NCI-H2107 (cell line): Measurements from ENCODE around the gene ERICH3.
"Not testable (repeated sequence)": the region's sequence is repeated elsewhere in the genome, so short reads cannot be mapped to it uniquely, and the experiment has no call there.

ENCODE experiments used
- DNase-seq: peaks from one replicate; lab custom pipeline; 2025; lab: John Stamatoyannopoulos, UW

Gene ERICH3

DNA sequence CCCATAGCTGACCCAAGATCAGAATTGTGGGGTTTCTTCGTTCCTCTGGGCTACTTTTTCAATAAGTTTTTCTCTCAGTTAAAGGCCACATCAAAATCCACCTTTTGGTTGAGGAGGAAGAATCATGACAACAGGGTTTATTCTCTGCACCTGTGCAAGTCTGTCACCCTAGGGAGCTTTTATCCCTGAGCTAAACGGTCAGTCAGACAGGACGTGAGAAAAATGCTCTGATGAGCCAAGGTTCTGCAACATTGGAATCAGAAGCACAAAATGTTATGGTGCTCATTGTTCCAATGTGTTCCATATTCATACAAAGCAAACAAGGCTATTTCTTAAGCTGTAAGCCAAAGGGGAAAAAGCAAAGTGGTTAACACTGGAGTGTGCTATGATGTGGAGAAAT is 7.4 kb upstream of the ERICH3 start:
- no peak for DNase-seq

DNA sequence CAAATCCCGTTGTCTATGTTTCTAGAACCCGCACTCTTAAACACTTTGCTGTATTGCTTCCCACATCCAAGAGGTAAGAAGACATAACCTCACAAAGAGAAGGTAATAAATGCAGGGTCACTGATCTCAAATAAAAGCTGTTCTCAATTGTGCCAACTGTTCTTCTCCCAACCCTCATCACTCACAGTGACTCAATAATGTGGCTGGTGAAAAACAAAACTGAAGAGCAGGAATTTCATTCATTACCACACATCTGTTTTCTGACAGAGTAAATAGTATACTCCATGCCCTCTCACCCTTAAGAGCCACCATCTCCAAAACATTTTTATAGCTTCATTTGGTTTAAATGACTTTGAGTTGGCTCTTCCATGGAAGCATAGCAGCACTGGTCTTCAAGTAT is 6.2 kb upstream of the ERICH3 start:
- no peak for DNase-seq

DNA sequence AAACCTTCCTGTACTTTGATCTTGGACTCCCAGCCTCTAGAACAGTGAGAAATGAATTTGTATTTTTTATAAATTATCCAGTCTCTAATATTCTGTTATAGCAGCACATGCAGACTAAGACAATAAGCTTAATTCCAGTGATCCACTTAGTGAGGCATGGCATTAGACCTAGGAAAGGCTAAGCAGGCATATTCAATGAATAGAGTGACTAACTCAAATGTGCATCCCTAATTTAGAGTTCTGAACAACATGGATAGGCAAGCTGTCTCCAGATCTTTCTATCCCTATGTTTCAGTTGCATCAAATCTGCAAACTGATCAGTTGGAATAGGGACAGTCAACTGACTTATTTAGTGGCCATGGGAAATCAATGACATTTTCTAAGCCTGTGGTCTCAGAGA is 4.3 kb upstream of the ERICH3 start:
- no peak for DNase-seq

DNA sequence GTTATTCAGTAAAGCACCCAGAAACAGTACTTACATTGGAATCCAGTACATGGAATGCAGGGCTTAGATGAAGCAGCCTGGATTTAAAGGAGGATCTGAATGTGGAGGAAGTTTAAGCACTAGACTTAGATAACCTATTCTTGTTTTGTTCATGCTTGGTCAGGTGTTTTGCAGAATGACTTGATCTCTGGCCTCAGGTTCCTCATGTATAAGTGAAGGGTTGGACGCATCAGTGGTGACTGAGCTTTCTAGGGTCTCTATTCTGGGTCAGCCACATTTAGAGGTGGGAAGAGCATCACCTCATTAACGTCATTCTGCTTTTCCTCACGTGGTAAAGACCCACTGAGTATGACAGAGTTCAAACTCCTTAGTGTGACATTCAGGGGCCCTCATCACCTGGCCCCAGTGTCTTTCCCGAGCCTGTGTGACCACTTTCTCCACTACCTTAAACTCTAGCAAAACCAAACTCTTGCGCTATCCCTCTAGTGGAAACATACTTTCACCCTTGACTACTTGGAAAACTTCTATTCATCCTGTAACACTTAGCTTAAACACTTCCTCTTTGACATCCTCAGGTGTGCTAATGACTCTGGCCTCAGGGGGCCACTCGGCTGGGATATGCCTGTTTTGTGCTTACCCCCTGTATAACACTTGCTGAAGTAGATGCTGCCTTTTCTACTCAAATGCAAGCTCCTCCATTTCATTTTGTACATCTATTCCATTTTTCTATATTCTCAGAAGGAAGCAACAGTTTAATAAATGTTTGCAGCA is 871 bp upstream of the ERICH3 start:
- no peak for DNase-seq

DNA sequence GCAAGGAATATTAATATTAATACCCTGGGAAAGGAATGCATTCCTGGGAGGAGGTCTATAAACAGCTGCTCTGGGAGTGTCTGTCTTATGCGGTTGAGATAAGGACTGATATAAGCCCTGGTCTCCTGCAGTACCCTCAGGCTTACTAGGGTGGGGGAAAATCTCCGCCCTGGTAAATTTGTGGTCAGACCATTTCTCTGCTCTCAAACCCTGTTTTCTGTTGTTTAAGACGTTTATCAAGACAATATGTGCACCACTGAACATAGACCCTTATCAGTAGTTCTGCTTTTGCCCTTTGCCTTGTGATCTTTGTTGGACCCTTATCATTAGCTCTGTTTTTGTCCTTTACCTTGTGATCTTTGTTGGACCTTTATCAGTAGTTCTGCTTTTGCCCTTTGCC is 2.7 kb downstream of the ERICH3 start:
- not testable (repeated sequence) for DNase-seq

DNA sequence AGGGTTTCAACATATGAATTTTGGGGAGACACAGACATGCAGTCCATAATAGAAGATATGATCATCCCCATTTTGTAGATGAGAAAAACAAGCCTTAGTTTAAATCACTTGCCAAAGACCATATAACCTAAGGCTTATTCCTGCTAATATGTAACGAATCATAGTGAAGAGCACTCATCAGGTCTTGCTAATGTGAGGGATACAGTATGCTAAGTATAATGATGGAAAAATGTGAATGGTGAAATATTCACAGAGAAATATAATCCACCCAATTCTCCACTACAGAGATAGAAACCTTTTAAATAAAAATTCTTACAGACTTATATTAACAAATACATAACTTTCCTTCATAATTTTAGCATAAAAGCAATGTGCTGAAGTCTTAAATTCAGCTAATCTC is 18.9 kb downstream of the ERICH3 start:
- DNase-seq, result no peak

DNA sequence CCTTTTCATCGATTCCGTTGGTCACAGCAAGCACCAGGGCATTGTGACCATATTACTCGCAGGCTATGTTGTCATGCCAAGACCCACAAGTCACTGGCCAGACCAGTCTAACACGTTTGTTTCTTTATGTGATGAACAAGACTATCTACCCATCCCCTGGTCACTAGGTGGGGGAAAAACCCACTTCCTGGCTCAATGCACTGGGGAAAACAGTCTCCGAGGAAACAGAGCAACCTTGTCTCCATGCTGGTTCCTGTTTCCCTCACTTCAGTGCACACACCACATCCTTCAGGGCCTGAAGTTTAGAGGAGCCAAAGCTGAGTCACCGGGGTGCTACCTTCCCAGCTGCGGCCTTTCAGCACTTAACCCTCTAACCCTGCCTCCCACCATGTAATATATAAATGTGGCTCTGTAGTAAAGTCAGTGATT is 20.9 kb downstream of the ERICH3 start:
- no peak for DNase-seq

DNA sequence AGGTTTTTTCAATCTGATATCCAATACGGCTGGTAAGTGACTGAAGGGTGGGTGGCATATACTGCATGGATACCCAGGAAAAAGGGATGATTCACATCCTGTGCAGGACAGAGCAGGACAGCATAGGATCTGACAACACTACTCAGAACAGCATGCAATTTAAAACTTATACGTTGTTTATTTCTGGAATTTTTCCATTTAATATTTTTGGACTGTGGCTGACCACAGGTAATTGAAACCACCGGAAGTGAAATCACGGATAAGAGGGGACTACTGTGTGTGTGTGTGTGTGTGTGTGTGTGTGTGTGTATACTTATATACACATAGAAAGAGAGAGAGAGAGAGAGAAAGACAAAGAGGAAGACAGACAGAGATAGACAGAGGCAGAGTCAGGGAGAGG is 23.0 kb downstream of the ERICH3 start:
- no peak for DNase-seq

DNA sequence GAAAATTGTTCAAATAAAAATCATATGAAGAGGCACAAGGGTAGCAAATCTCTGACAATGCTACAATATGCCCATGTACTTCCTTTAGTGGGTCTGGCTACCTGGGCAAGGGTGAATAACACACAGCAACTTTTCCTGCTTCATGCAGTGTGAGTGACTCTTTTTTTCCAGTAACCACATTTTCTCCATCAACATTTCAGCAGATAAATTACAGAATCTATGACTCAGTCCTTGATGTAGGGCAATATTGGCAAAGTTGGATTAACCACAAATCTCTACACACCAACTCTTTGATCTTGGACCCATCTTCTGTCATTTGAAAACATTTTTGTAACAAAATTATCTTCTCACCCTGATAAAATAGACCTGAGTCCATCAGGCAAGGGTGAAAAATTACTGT is 31.7 kb downstream of the ERICH3 start:
- no peak for DNase-seq

DNA sequence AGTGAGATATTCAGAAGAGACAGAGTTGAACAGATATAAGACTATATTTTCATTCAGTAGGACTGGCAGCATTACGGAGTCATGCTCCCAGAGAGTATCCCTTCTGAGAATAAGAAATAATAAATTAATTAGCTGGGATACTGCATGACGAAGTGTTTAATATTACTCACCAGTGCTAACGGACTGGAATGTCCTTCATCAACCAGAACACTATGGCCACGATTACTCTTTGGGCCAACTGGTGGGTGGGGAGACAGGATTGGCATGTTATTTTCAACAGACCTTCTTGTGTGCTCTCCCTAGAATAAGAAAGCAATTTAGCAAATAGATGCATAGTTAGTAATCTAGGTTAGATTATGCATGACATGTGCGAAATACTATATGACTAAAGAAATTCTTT is 32.4 kb downstream of the ERICH3 start:
- no peak for DNase-seq

DNA sequence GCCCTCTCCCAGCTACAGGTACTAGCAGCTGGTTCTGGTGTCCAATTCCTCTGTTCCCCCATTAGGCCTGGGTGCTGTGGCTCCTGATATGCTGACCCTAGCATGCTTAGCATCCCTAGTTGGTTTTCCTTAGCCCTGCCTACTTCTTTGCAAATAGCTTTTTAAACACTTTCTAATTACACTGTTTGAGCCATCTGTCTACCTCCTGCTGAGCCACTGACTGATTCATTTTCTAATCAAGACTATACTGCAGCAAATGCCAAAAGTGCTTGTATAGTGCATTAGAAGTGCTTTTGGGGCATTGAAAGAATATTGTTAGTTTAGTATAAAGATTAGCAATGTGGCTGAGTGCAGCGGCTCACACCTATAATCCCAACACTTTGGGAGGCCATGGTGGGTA is 36.3 kb downstream of the ERICH3 start:
- DNase-seq, result no peak

DNA sequence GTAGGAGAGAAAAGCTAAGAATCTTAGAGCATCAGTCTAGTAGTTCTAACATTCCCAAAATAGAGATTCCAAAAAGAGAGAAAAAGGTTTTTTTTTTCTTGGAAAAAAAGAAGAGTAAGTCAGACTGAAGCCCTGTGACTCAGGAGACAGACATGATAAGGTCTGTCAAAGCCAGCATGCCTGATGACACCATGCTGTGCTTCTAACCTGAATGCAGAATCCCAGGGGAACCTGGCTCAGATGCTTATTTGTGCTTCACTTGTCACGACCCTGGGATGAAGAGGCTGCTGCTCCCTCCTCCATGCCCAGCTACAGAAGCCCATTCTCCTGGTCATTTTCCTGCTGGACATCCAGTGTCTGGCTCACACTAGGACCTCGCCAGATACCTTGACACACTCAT is 44.3 kb downstream of the ERICH3 start:
- no peak for DNase-seq

DNA sequence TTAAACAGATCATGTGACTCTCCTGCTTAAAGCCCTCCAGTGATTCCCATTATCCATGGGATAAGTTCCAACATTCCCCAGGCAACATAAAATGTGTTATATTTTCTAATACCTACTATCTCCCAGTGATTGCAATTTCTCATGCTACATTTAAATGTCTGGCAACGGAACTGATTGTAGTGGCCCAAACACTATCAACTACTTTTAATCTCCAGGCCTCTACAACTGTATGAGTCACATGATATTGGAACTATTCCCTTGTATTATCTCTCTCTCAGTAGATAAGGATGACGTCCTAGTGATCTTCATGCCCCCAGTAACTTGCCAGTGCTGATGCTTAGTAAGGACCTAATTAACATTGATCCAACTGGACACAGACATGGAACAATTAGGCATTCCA is 49.9 kb downstream of the ERICH3 start:
- no peak for DNase-seq

DNA sequence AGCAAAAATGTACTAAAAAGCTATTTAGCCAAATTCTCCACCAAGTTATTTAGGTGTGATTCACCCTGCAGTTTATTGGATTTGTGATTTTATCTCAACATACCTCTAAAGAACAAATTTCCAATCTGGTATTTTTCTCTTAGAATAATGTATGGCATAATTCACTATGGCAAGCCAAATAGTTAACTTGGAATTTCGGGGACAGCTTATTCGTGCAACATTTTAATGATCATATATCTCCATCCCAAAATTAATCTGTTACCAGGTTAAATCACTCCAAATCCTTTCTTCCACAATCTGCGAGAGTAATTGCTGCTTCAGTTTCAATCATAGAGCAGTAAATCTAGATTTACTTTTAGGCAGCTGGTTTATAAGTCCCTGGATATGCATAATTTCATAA is 53.4 kb downstream of the ERICH3 start:
- no peak for DNase-seq

DNA sequence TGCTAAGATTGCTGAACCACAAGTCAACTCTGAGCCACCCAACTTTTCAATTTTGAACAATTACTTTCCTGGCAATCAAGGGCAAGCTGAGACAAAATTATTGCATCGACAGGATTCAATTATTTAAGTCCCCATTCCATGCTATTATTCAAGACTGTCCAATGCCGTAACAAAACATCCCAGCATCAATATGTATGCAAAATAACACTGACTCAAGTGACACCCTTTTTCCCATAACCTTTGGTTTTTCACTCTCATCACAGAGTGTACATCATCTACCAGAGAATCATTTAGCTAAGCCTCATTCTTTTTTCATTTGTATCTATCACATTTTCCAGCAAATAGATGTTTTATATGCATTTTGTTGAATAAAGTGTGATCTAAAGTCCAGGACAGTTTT is 54.6 kb downstream of the ERICH3 start:
- DNase-seq, result no peak

DNA sequence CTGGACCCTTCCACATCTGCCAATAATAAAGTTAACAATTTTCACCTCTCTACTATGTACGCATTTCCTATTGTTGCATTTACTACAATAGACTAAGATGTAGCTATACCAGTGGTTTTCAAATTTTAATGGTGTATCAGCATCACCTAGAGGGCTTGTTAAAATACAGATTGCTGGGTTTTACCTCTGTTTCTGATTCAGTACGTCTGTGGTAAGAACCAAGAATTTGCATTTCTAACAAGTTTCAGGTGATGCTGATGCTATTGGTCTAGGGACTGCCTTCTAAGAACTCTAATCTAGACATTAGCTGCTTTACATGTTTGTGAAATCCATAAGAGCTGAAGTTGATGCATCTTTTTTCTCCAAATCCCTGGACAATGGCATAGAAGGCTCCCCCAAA is 59.7 kb downstream of the ERICH3 start:
- no peak for DNase-seq

DNA sequence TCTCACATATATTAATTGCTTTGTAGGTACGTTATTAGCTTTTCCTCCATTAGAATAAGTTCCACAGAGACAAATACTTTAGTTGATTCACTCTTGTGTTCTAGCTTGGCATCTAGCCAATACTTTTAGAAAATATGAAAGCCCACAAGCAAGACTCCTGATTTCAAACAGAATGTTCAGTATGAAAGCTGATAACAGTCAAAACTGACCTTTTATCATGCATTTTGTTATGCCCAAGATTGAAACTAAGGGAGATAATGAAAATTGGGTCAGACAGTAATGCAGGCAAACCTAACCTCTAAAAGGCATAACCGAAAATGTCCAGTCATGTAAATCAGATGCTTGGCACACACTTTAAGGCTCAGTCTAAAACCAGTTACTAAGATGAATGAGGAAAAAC is 61.7 kb downstream of the ERICH3 start:
- no peak for DNase-seq

DNA sequence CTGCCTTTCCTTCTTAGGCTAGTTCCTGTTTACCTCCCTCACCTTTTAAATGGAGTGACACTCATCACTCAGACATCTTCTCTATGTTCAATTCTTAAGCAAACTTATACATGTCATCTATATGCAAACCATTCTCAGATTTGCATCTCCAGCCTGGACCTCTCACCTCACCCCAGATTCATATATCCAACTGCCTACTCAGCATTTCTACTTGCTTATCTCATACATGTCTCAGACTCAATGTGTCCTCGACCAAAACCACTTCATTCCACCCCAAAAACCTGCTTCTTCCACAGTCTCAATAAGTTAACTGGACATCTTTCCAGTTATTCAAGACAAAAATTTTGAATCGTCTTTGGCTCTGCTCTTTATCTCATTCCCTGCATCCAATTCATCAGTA is 62.6 kb downstream of the ERICH3 start:
- no peak for DNase-seq

DNA sequence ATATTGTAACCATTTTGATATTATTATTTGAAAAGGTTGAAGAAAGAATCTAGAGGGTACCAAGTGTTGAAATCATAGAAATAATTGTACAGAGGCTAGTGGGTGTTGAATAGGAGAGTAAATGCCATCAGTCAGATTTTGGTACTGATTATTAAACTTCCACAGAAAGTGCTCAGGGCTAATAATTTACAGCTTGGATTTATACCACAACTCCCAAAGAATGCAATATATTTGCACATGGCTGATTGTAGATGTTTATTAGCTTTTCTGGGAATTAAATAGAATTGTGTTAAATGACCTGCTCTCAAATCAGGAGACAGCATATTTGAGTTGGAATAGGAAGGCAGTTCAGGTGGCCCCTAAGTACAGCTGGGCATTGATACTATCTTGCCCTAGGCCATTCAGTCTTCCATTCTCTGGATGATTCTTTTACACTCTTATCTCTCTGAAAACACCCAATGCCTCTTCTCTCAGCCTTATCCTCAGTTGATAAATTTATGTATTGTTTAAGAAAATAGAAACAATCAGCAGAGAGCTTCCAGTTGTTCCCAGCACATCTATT is 63.7 kb downstream of the ERICH3 start:
- no peak for DNase-seq

DNA sequence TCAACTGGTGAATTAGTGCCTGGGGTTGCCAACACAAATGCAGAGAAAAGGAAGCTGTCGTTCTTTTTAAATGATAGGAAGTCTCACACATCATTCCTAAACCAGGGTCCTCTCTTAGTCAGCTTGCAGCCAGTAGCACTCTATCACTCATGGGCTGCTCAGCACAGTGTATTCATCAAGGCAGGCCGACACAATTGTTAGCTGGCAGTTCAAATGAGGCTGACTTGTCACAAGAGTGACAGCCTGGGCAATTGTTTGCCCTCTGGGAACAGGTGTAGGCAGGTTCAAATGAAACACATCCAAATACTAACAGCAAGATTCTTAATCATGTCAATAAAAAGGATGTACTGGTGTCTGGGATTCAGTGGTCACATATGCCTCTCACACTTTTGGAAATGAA is 76.9 kb downstream of the ERICH3 start:
- no peak for DNase-seq

DNA sequence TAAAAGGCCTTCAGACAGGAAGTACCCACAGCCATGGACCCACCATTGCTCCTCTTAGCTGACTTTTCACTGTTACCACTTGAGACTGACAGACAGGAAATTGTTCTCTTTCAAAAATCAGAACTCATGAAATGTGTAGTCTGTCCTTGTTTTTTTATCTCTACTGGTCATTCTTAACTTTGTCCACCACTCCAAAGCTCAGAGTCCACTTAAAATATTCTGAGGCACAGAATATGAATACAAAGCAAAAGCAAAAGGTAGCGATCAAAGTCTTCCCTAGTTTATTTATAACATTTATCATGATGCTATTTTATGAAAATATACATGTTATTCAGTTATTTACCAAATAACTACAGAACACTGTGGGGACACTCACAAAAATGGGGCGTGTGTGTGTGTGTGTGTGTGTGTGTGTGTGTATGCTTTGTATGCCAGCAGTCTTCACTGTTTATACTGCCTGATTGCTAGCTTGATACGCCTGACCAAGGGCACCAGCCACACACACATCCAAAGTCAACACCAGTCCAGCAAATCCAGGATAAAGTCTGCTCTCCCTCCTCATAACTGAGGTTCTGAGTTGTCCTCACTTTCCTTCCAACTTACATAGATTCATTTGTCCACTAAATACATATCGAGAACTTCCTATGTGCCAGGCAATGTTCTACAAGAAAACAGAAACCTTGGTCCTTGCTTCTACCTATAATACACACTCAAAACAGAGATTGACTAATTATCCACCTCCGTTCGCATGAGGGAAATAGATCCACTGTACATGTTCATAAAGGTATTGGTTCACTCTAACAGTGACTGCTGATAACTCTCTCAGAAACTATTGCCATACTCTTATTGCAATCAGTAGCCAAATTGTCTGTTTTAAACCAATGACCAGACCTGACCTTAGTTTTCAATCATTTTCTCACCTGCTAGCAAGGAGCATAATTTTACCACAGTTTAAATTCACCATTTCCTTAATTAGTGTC is 79.4 kb downstream of the ERICH3 start:
- DNase-seq, result no peak

DNA sequence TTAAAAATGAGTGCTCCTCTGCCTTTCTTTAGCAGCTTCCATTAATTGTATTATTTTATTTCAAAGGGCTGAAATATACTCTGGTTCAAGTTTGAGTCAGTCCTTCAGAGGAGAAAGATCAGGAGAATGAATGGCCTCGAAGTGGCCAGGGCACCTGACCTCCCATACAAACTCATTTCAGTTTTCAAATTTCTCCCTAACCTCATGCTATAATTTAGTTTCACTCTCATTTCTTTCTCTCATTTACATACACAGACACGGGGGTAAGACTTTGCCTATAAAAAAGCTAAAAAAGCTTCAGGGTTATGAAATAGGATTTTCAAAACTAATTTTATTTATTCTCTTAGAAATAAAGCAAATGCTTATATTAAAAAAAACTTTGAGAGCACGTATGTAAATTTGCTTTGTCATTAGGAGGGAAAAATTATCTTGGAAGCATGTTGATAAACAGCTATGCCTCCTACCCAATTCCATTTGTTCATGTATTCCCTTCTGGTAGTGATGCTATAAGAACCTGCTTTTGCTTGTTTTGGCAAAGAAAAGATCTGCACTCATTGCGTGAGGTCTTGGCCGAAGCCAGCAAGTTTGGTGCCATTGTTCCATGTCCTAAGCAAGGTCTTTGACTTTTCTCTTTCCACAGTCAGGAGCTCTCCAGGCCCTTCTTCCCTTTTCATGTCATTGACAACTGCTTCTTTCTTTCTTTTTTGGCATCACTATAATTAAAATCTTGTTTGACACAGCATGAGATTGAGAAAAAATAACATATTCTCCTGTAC is 80.8 kb downstream of the ERICH3 start:
- no peak for DNase-seq
